ENCODE results near the gene ZNF79. TPM values are rescaled to one million over a fixed set of nuclear protein-coding genes. Genes with fewer than 3 reads are reported as not detected.
A peak's percentile ranks its signal among the peaks of the same experiment; 100 is the strongest.

The ZNF79 gene
- total RNA-seq, 2 experiments from 2014 or later, result 7.6 TPM

DNA sequence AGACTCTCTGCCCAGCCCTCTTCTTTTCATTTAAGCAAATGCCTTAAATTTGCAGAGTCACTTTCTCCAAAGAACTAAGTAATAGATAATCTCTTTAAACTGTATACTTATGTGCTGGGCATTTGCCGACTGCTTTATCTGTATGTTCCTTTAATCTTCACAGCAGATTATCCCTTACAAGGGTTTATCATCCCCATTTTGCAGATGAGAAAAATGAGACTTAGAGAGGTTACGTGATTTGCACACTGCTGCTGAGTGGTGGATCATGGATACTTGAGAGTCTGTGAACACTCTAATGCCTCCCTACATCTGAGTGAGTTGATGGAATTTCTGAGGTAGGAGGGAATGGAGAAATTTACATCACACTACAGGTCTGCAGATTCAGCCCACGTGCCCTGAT lies 4.2 kb downstream of the ZNF79 start:
- ATAC-seq (no peak), DNase-seq (no peak)
- POLR2A ChIA-PET, result interaction anchor here (1.3 to 2.8 kb wide), 2 partner anchors 10 to 19 kb away, joined by 3 to 13 read pairs; no protein-coding TSS in a partner anchor
- CTCF ChIA-PET, result no interaction called here
- Mint-ChIP-seq H3K4me3 (no peak overlapping the region), H3K4me1 (ENCODE audit: low read depth) (peaks cover 37% of the 10 kb centered on the region), H3K27ac (no peak overlapping the region), H3K36me3 (ENCODE audit: low read depth) (peaks cover 46% of the 10 kb centered on the region), H3K9me3 (no peaks in the 10 kb centered on the region), H3K27me3 (no peaks in the 10 kb centered on the region)
- no peak for TF ChIP-seq CTCF (IDR thresholded peaks at IDR 0.05)
- intact Hi-C loops (cut with micrococcal nuclease), result no loop called here

DNA sequence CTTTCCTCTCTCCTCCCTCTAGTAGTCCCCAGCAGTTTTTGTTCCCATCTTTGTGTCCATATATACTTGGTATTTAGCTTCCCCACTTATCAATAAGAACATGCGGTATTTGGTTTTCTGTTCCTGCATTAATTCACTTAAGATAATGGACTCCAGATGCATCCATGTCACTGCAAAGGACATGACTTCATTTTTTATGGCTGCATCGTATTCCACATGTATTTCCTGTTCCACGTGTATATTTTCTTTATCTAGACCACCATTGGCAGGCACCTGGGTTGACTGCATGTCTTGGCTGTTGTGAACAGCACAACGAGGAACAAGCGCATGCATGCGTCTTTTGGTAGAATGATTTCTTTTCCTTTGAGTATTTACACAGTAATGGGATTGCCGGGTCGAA lies 6.2 kb downstream of the ZNF79 start:
- no peak for TF ChIP-seq CTCF (IDR thresholded peaks at IDR 0.05)
- DNase-seq (no peak), ATAC-seq (no peak)
- no peaks in the 10 kb centered on the region for H3K27me3 Mint-ChIP-seq
- intact Hi-C loops (cut with micrococcal nuclease), result no loop called here
- H3K36me3 Mint-ChIP-seq (ENCODE audit: low read depth), result peaks cover 64% of the 10 kb centered on the region
- ChIA-PET POLR2A (interaction anchor here (0.6 to 2.8 kb wide), 3 partner anchors 14 to 245 kb away, joined by 3 to 13 read pairs (median 3); no protein-coding TSS in a partner anchor), CTCF (no interaction called here)
- no peak overlapping the region for H3K27ac Mint-ChIP-seq
- H3K4me3 Mint-ChIP-seq, result no peak overlapping the region
- H3K4me1 Mint-ChIP-seq (ENCODE audit: low read depth), result peaks cover 32% of the 10 kb centered on the region
- no peaks in the 10 kb centered on the region for H3K9me3 Mint-ChIP-seq

GRCh38 chr9:127437497-127438264 lies 13.5 kb downstream of the ZNF79 start:
- intact Hi-C loops (cut with micrococcal nuclease), result no loop called here
- POLR2A ChIA-PET, result interaction anchor here (0.9 to 5.4 kb wide), 4 partner anchors 10 to 13 kb away, joined by 3 to 40 read pairs (median 12); partner anchors contain the start of genes LRSAM1 and RPL12
- H3K9me3 Mint-ChIP-seq, result no peaks in the 10 kb centered on the region
- DNase-seq, result peak; percentile 54
- peak overlapping the region; percentile 72 for H3K27ac Mint-ChIP-seq
- ATAC-seq, result peak; percentile 86
- peaks cover 16% of the 10 kb centered on the region for H3K4me1 Mint-ChIP-seq (ENCODE audit: low read depth)
- no peak for TF ChIP-seq CTCF (IDR thresholded peaks at IDR 0.05)
- H3K27me3 Mint-ChIP-seq, result no peaks in the 10 kb centered on the region
- H3K4me3 Mint-ChIP-seq, result no peak overlapping the region
- CTCF ChIA-PET, result interaction anchor here (1.3 kb wide), 1 partner anchor 17 kb away, joined by 3 read pairs; no protein-coding TSS in a partner anchor
- peaks cover 72% of the 10 kb centered on the region for H3K36me3 Mint-ChIP-seq (ENCODE audit: low read depth)

DNA sequence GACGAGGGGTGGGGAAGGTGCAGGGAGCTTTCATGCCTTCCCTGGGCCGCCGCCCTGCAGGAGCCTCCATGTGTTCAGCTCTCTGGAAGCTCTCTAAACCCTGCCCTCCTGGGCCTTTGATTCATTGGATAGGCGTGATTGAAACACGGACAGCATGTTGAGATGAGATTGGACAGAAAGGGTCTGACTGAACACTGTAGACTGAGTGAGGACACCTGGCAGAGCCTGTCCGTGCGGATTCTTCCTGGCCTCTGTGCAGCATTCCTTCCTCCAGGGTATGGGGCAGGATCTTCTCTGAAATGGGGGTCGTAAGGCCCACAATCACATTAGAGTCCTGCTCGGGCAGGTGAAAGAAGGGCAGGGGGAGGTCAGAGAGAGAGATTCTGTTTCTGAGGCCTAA lies 14.2 kb downstream of the ZNF79 start:
- ChIA-PET POLR2A (interaction anchor here (0.6 to 5.4 kb wide), 4 partner anchors 9 to 157 kb away, joined by 3 to 40 read pairs (median 4); partner anchors contain the start of genes LRSAM1 and RPL12), CTCF (no interaction called here)
- Mint-ChIP-seq H3K9me3 (no peaks in the 10 kb centered on the region), H3K27ac (peak overlapping the region; percentile 50), H3K4me1 (ENCODE audit: low read depth) (peaks cover 16% of the 10 kb centered on the region), H3K36me3 (ENCODE audit: low read depth) (peaks cover 71% of the 10 kb centered on the region), H3K4me3 (no peak overlapping the region), H3K27me3 (no peaks in the 10 kb centered on the region)
- ATAC-seq, result no peak
- no peak for DNase-seq
- intact Hi-C loops (cut with micrococcal nuclease), result no loop called here
- no peak for TF ChIP-seq CTCF (IDR thresholded peaks at IDR 0.05)

GRCh38 chr9:127444283-127444920 lies 20.2 kb downstream of the ZNF79 start:
- H3K27me3 Mint-ChIP-seq, result no peaks in the 10 kb centered on the region
- ChIA-PET CTCF (no interaction called here), POLR2A (interaction anchor here (0.6 to 1.9 kb wide), 10 partner anchors 8 to 335 kb away, joined by 3 to 10 read pairs (median 4); partner anchors contain the start of gene ZNF79)
- H3K36me3 Mint-ChIP-seq (ENCODE audit: low read depth), result peaks cover 86% of the 10 kb centered on the region
- no peak overlapping the region for H3K4me3 Mint-ChIP-seq
- ATAC-seq (no peak), DNase-seq (no peak)
- peak overlapping the region; percentile 14 for H3K27ac Mint-ChIP-seq
- intact Hi-C loops (cut with micrococcal nuclease), result no loop called here
- H3K9me3 Mint-ChIP-seq, result peaks cover 14% of the 10 kb centered on the region
- H3K4me1 Mint-ChIP-seq (ENCODE audit: low read depth), result peaks cover 28% of the 10 kb centered on the region
- TF ChIP-seq CTCF (IDR thresholded peaks at IDR 0.05), result no peak

Measured in activated CD8-positive, alpha-beta T cell treated with anti-CD3 and anti-CD28 coated beads for 36 hours (primary cell).